NOMO-1 treated with dmso at 0.1 percent for 144 hours (cell line): ENCODE results near the gene NFE2.
"Not testable (repeated sequence)": the region's sequence is repeated elsewhere in the genome, so short reads cannot be mapped to it uniquely, and the experiment has no call there.

Source experiments
- DNase-seq: peaks from one replicate; lab custom pipeline; 2025; ENCODE audit not compliant: unreplicated experiment; lab: John Stamatoyannopoulos, UW

NFE2 gene

GRCh38 chr12:54300732-54301427 lies at the start of gene NFE2:
TSS of gene NFE2 (minus strand) at chr12:54301015. CDS start at chr12:54295248, 5,767 bp downstream.
- DNase-seq: peak; percentile 86

GRCh38 chr12:54349679-54350078 lies 48.9 kb upstream of the NFE2 start:
- DNase-seq: no peak

- DNase-seq: no peak
These were observed 48.2 kb upstream of the NFE2 start for GRCh38 chr12:54349036-54349435.

GRCh38 chr12:54341378-54342300 lies 40.8 kb upstream of the NFE2 start:
- DNase-seq: no peak

- DNase-seq: no peak
These were observed 40.0 kb upstream of the NFE2 start for GRCh38 chr12:54340846-54341245.

- DNase-seq: no peak
These were observed 38.0 kb upstream of the NFE2 start for GRCh38 chr12:54338698-54339296.

GRCh38 chr12:54337854-54338650 lies 37.2 kb upstream of the NFE2 start:
- no peak for DNase-seq

- DNase-seq: peak; percentile 17
These were observed 36.5 kb upstream of the NFE2 start for GRCh38 chr12:54337280-54337842.

- DNase-seq: no peak
These were observed 32.7 kb upstream of the NFE2 start for GRCh38 chr12:54333420-54334034.

- DNase-seq: no peak
These were observed 30.6 kb upstream of the NFE2 start for GRCh38 chr12:54331461-54331860.

GRCh38 chr12:54330442-54330841 lies 29.6 kb upstream of the NFE2 start:
- DNase-seq: no peak

GRCh38 chr12:54329759-54330158 lies 28.9 kb upstream of the NFE2 start:
- DNase-seq: no peak

GRCh38 chr12:54328595-54329337 lies 28.0 kb upstream of the NFE2 start:
- no peak for DNase-seq

GRCh38 chr12:54325442-54326109 lies 24.8 kb upstream of the NFE2 start:
- not testable (repeated sequence) for DNase-seq

GRCh38 chr12:54324617-54325441 lies 24.0 kb upstream of the NFE2 start, which contains the start of gene COPZ1:
TSS of gene COPZ1 (plus strand) at chr12:54325131. CDS start at chr12:54325164, 33 bp downstream.
- DNase-seq: peak; percentile 100

GRCh38 chr12:54321363-54321762 lies 20.5 kb upstream of the NFE2 start:
- DNase-seq: no peak

- DNase-seq: not testable (repeated sequence)
These were observed 11.5 kb upstream of the NFE2 start for GRCh38 chr12:54312309-54312708.

GRCh38 chr12:54311051-54311450 lies 10.2 kb upstream of the NFE2 start:
- no peak for DNase-seq
